Amniotic epithelial cell (primary cell): ENCODE measurements around the gene ERG28.
A peak's percentile ranks its signal among the peaks of the same experiment; 100 is the strongest.
"Not testable (repeated sequence)": the region's sequence is repeated elsewhere in the genome, so short reads cannot be mapped to it uniquely, and the experiment has no call there.

ENCODE experiments used
- DNase-seq: peaks from one replicate; pipeline ENCODE4 v3.0.0-alpha.2; 2010; ENCODE audit warnings: low read depth

The ERG28 gene

GRCh38 chr14:75625034-75625433 is 35.6 kb downstream of the ERG28 start:
- no peak for DNase-seq

DNA sequence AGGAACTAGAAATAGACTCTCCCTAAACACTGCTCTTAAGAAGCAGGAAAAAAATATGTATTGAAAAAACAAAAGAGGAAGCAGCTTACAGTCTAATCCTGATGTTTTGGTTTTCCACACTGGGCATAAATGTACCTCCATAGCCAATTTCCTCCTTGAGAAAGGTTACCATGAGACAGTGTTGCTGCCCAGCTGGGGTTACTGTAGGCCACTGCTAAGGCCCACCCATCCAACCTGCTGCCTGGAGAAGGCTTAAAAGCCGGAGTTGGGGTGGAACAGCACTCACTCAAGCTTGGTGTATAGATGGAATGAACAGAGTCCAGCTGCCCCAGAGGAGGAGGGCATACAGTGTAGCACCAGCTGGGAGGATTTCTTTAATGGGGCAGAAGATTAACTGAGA is 41.1 kb downstream of the ERG28 start:
- DNase-seq = no peak

DNA sequence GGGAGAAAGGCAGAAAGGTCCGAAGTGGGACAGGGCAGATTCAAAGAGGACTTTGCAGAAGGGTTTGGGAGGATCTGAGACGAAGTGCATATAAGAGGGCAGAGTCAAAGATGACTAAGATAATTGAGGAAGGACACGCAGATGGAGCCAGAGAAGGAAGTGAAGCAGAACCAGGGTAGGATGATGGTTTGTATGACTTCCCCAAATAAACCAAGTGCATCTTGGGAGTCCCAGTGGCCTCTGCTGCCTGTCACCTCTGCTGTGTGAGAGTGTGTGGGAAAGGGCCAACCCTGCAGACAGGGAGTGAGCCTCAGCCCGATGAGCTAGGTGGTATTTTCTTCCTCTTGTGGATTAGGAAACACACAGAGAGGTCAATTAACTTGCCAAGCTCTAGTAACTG is 45.5 kb downstream of the ERG28 start:
- DNase-seq = no peak

DNA sequence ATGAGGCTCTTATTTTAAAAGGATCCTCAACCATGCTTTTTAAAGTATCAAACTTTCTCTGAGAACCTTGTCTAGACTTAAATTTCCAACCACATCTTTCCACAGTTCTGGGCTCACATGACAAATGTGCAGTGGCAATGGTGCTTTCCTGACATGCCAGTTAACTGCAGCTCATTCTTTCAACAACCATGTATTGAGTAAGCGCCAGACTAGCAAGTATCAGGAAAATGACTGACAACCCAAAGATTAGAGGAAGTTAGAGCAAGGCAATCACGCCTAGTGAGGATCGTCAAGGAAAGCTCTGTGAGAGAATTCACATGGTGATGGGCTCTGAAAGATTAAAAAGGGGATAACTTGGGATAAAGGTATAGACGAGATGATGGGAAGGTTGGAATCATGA is 46.5 kb downstream of the ERG28 start:
- DNase-seq = peak; percentile 16

DNA sequence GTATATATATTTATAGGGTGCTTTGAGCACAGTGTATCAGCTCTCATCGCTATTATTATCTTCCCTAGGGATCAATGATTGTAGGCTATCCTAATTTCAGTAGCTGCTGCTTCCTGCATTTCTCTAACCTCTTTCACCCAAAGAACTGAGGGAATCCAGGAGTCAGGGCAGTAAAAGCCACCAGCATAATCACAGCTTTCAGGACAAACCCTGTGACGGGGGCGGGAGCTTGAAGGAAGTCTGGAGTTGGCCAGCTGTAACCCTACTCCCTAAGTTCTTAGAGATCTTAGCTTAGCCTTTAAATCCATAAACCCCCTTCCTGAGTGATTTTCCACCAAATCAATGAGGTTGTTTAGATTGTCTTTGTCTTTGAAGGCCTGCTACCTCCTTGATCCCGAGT is 48.5 kb downstream of the ERG28 start:
- no peak for DNase-seq

DNA sequence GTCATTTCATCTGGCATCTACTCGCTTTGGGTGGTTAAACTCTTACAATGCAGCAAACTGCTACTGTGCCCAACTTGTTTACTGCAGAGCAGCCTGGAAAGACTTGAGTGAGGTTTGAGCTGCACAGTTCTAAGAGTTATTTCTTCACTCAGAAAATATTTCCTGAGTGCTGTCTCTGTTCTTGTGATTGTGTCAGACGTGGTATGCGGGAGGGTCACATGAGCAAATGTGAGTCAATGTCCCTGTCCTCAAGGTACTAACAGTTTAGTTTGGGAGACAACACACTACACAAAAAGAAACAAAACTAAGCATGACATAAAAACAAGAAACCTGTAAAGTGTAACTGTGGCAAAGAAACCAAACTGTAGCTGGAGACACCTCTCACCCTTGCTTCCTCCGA is 49.8 kb downstream of the ERG28 start:
- peak; percentile 67 for DNase-seq

GRCh38 chr14:75609606-75610475 is 50.8 kb downstream of the ERG28 start:
- DNase-seq = no peak

DNA sequence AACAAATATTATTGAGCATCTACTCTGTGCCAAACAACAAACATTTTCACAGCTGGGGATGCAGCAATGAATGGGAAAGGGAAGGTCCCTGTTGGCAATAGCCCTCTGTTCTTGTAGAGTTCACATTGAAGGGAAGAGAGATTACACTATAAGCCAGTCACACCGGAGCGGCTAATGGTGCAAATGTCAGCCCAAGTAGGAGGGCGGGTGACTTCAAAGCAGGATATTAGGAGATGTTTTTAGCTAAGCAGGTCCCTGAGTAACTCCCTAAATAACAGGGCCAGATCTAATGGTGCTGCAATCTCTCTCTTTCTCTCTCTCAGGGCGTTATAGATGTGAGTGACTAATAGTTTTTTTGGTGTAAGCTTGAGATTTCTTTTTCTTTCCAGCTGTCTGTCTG is 51.6 kb downstream of the ERG28 start:
- DNase-seq = no peak

DNA sequence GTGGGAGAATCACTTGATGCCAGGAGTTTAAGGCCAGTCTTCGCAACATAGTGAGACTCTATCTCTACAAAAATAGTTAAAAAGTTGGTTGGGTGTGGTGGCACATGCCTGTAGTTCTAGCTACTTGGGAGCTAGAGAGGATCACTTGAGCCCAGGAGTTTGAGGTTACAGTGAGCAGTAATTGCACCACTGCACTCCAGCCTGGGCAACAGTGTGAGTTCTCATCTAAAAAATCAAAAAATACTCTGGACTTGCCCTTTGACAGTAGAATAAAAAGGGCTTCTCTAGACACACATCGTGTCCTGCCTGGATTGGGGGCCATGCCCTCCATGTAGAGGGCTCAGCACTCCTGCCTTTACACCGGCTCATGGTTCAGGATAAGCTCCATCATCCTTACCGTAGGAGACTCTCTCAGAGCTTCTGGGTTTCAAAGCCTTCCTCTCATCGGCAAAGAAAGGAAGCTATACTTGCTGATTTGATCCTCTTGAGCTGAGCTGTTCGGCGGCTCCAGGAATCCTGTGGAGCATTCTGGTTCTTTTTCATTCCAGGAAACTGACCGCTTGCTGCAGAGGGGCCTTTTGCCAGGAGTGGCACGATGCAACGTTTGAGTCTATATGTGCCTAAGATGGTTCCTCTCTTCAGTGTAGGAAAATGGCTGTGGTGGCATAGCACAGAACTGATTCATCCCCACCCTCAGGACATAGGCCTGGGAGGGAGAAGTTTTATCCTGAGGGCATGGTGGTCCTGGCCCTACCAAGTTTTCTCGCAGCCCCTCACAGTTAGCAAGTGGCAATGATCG is 52.6 kb downstream of the ERG28 start:
- DNase-seq = no peak

- DNase-seq = no peak
These were observed 53.6 kb downstream of the ERG28 start for GRCh38 chr14:75607044-75607443.

- no peak for DNase-seq
These were observed 54.8 kb downstream of the ERG28 start for GRCh38 chr14:75605916-75606315.

DNA sequence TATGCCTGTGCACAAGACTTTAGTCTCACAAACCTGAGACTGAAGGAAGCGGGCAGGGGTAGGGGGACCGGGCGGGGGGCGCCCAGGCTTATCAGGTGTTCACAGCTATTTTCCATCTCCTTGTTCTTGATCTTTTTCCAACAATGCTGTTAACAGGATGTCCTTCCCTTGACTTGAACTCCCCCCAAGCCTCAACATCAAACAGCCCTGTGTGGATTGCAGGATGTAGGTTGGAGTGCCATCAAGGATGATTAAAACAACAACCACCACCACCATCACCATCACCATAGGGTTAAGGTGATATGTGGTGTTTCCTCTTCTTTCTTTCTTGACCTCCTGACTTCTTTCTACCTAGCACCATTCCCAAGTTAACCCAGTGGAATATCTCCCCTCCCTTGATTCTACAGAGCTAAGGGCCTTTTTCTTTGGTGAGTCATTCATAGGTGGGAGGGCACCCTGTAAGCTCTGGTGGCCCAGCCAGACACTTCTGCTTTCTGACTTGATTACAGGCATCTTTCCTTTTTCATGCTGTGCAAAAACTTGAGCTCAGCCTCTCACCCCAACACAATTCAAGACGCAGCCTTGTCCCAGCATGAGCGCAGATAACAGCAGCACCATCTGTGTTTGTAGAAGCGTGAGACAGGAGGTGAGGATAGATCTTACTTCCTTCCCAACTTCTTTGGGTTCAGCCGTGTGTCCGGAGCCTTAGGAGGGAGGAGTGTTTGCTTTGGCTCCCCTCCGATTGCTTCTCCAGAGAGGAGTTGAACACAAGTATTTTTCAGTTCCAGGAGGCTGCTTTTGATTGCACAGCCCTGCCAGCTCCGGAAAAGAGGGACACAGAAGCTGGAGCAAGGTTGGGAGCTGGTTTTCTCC is 55.5 kb downstream of the ERG28 start:
- no peak for DNase-seq

DNA sequence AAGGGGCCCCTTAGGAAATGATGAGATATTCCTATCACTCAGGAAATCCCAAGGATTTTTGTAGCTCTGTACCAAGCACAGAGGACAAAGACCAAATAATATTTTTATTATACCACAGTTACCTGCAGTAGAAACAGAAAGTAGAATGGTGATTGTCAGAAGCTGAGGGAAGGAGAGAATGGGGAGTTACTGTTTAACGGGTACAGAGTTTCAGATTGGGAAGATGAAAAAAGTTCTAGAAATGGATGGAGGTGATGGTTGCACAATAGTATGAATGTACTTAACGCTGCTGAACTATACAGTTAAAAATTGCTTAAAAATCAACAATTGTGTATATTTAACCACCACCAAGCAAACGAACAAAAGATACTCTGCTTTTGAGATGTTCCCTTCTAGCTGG is 58.2 kb downstream of the ERG28 start:
- no peak for DNase-seq

- DNase-seq = not testable (repeated sequence)
These were observed 59.6 kb downstream of the ERG28 start for GRCh38 chr14:75601061-75601460.

DNA sequence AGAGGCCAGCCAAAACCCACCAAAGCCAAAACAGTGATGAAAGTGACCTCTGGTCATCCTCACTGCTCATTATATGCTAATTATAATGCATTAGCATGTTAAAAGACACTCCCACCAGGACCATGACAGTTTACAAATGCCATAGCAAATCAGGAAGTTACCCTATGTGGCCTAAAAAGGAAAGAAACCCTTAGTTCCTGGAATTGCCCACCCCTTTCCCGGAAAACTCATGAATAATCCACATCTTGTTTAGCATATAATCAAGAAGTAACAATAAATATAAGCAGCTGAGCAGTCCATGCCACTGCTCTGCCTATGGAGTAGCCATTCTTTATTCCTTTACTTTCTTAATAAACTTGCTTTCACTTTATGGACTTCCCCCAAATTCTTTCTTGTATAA is 60.6 kb downstream of the ERG28 start:
- DNase-seq = not testable (repeated sequence)
